ENCODE measurements around the gene CNTF.

Gene CNTF

DNA sequence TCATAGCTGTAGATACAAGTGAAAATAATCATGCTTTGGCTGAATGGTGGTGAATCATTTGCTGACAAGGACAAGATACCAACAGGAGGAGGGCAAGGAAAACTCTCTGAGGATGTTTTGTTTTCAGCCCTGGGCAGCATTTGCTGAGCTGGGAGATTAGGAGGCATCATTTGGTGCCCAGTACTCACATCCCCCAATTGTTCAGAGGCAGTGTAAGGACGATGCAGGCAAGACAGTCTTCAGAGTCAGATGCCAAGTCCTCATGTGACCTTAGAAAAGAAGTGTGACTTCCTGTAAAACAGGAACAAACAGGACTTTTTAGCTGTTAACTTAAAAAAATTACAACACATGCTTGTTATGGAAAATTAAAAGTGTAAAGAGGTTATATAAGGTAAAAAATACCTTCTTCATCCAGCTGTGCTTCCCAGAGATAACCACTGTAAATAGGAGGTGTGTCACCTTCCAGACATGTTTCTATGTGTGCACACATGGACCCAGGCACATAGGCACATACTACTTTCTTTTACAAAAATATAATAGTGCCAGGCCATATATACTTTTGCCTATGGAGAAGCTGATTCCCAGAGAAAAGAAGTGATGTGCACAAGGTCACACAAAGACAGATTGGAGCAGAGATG lies 18.0 kb downstream of the CNTF start:
- H3K9me3 ChIP-seq (ENCODE audit: control insufficient read depth, low read length), result no peaks in the 10 kb centered on the region
- H3K4me1 ChIP-seq (ENCODE audit: control insufficient read depth, insufficient read depth, low read length, poor library complexity, severe bottlenecking), result peaks cover 3% of the 10 kb centered on the region
- no peak overlapping the region for H3K4me3 ChIP-seq (ENCODE audit: insufficient read depth, low read depth, low read length, poor library complexity, severe bottlenecking)
- H3K27me3 ChIP-seq (replicated peaks; ENCODE audit: control insufficient read depth, insufficient read depth, low read length, poor library complexity, severe bottlenecking), result no peaks in the 10 kb centered on the region
- DNase-seq, result no peak
- no peak overlapping the region for H3K27ac ChIP-seq (ENCODE audit: insufficient read depth, low read length, poor library complexity, severe bottlenecking)
- no peaks in the 10 kb centered on the region for H3K36me3 ChIP-seq (ENCODE audit: control insufficient read depth, insufficient read depth, low read length)

GRCh38 chr11:58641341-58641740 lies 18.9 kb downstream of the CNTF start:
- H3K4me3 ChIP-seq (ENCODE audit: insufficient read depth, low read depth, low read length, poor library complexity, severe bottlenecking), result no peak overlapping the region
- no peak overlapping the region for H3K27ac ChIP-seq (ENCODE audit: insufficient read depth, low read length, poor library complexity, severe bottlenecking)
- H3K36me3 ChIP-seq (ENCODE audit: control insufficient read depth, insufficient read depth, low read length), result no peaks in the 10 kb centered on the region
- H3K9me3 ChIP-seq (ENCODE audit: control insufficient read depth, low read length), result no peaks in the 10 kb centered on the region
- no peaks in the 10 kb centered on the region for H3K27me3 ChIP-seq (replicated peaks; ENCODE audit: control insufficient read depth, insufficient read depth, low read length, poor library complexity, severe bottlenecking)
- H3K4me1 ChIP-seq (ENCODE audit: control insufficient read depth, insufficient read depth, low read length, poor library complexity, severe bottlenecking), result peaks cover 3% of the 10 kb centered on the region
- no peak for DNase-seq

DNA sequence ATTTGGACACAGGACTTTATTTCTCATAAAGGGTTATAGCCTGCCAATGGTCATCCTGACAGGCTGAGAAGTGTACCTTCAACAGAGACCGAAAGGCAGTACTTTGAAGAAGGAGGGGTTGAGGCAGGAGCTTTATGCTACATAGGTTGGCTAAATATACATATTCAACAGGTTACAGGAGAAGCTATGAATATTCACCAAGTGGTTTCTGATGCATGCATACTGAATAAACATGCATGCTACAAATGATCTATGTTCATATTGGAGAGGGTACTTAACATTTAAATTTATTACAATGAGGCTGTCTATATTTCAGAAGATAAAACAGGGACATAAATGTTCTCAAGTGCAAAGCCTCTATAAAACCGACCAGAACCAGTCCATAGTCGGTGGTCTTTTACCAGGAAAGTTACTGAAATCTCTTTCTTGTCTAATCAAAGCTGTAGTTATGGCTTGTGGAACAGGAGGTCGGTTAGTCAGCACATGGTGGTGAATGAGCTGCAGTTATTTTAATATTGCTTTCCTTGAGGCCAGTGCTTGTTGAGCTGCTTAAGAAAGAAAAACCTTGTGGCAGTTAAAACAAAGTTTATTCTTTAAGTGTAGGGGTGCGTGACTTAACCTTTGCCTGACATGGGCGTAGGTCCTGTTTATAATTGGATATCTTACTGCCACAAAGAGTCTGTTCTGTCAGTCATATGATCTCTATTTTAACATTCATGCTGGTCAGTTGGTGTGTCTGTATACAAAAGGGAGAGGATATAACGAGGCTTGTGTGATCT lies 19.5 kb downstream of the CNTF start:
- H3K27me3 ChIP-seq (replicated peaks; ENCODE audit: control insufficient read depth, insufficient read depth, low read length, poor library complexity, severe bottlenecking), result no peaks in the 10 kb centered on the region
- no peaks in the 10 kb centered on the region for H3K36me3 ChIP-seq (ENCODE audit: control insufficient read depth, insufficient read depth, low read length)
- no peaks in the 10 kb centered on the region for H3K9me3 ChIP-seq (ENCODE audit: control insufficient read depth, low read length)
- H3K4me3 ChIP-seq (ENCODE audit: insufficient read depth, low read depth, low read length, poor library complexity, severe bottlenecking), result no peak overlapping the region
- peaks cover 3% of the 10 kb centered on the region for H3K4me1 ChIP-seq (ENCODE audit: control insufficient read depth, insufficient read depth, low read length, poor library complexity, severe bottlenecking)
- H3K27ac ChIP-seq (ENCODE audit: insufficient read depth, low read length, poor library complexity, severe bottlenecking), result no peak overlapping the region
- DNase-seq, result no peak

GRCh38 chr11:58645854-58646253 lies 23.4 kb downstream of the CNTF start:
- Histone ChIP-seq H3K27ac (ENCODE audit: insufficient read depth, low read length, poor library complexity, severe bottlenecking) (no peak overlapping the region), H3K9me3 (ENCODE audit: control insufficient read depth, low read length) (no peaks in the 10 kb centered on the region), H3K4me3 (ENCODE audit: insufficient read depth, low read depth, low read length, poor library complexity, severe bottlenecking) (no peak overlapping the region), H3K36me3 (ENCODE audit: control insufficient read depth, insufficient read depth, low read length) (no peaks in the 10 kb centered on the region), H3K27me3 (replicated peaks; ENCODE audit: control insufficient read depth, insufficient read depth, low read length, poor library complexity, severe bottlenecking) (no peaks in the 10 kb centered on the region), H3K4me1 (ENCODE audit: control insufficient read depth, insufficient read depth, low read length, poor library complexity, severe bottlenecking) (no peaks in the 10 kb centered on the region)
- no peak for DNase-seq

DNA sequence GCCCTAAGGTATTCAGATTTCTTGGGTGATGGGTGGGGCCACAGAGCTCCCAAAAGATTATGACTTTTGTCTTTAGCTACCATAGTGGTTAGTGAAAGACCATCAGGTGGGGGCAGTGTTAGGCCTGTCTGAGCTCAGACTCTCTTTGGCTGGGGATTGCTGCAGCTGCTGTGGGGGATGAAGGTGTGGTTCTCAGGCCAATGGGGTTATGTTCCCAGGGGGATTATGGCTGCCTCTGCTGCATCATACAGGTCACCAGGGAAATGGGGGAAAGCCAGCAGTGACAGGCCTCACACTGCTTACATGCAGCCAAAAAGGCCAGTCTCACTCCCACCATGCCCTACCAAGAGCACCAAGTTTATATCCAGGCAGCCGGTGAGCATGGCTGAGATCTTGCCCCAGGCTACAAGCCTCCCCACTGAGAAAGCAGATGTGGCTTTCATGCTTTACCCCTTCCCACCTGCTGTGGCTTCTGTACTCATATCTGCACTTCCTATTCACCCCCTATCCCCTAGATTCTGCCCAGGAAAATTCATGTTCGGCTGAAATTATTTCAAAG lies 24.8 kb downstream of the CNTF start:
- no peak overlapping the region for H3K27ac ChIP-seq (ENCODE audit: insufficient read depth, low read length, poor library complexity, severe bottlenecking)
- H3K27me3 ChIP-seq (replicated peaks; ENCODE audit: control insufficient read depth, insufficient read depth, low read length, poor library complexity, severe bottlenecking), result no peaks in the 10 kb centered on the region
- H3K36me3 ChIP-seq (ENCODE audit: control insufficient read depth, insufficient read depth, low read length), result no peaks in the 10 kb centered on the region
- H3K4me1 ChIP-seq (ENCODE audit: control insufficient read depth, insufficient read depth, low read length, poor library complexity, severe bottlenecking), result no peaks in the 10 kb centered on the region
- no peak for DNase-seq
- no peak overlapping the region for H3K4me3 ChIP-seq (ENCODE audit: insufficient read depth, low read depth, low read length, poor library complexity, severe bottlenecking)
- H3K9me3 ChIP-seq (ENCODE audit: control insufficient read depth, low read length), result no peaks in the 10 kb centered on the region

DNA sequence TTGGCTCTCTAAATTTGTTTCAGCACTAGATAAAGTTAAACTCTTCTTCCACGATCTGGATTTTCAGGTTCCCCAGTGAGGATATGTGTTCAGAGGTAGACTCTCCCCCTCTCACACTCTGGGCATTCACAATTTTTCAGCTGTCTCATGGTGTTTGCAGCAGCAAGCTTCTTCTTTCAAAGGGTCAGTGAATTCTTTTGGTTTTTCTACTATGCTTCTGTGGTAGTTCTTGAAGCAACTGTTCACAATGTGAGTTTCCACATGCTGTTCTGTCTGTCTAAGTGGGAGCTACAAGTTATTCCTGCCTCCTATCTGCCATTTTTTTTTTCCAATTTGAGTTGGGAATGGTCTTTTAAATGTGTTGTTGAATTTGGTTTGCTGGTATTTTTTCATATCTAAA lies 25.4 kb downstream of the CNTF start:
- Histone ChIP-seq H3K4me1 (ENCODE audit: control insufficient read depth, insufficient read depth, low read length, poor library complexity, severe bottlenecking) (no peaks in the 10 kb centered on the region), H3K27ac (ENCODE audit: insufficient read depth, low read length, poor library complexity, severe bottlenecking) (no peak overlapping the region), H3K4me3 (ENCODE audit: insufficient read depth, low read depth, low read length, poor library complexity, severe bottlenecking) (no peak overlapping the region), H3K27me3 (replicated peaks; ENCODE audit: control insufficient read depth, insufficient read depth, low read length, poor library complexity, severe bottlenecking) (no peaks in the 10 kb centered on the region), H3K9me3 (ENCODE audit: control insufficient read depth, low read length) (no peaks in the 10 kb centered on the region), H3K36me3 (ENCODE audit: control insufficient read depth, insufficient read depth, low read length) (no peaks in the 10 kb centered on the region)
- no peak for DNase-seq

DNA sequence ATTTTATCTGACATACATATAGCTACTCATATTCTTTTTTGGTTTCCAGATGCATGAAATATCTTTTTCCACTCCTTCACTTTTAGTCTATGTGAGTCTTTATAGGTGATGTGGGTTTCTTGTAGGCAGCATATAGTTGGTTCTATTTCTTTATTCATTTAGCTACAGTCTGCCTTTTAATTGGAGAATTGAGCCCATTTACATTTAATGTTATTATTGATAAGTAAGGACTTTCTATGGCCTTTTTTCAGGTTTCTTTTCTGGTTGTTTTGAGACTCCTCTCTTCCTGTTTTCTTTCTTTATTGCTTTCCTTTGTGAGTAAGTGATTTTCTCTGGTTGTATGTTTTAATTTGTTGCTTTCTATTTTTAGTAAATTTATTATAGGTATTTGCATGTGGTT lies 27.2 kb downstream of the CNTF start:
- Histone ChIP-seq H3K4me1 (ENCODE audit: control insufficient read depth, insufficient read depth, low read length, poor library complexity, severe bottlenecking) (no peaks in the 10 kb centered on the region), H3K4me3 (ENCODE audit: insufficient read depth, low read depth, low read length, poor library complexity, severe bottlenecking) (no peak overlapping the region), H3K27ac (ENCODE audit: insufficient read depth, low read length, poor library complexity, severe bottlenecking) (no peak overlapping the region), H3K9me3 (ENCODE audit: control insufficient read depth, low read length) (no peaks in the 10 kb centered on the region), H3K36me3 (ENCODE audit: control insufficient read depth, insufficient read depth, low read length) (no peaks in the 10 kb centered on the region), H3K27me3 (replicated peaks; ENCODE audit: control insufficient read depth, insufficient read depth, low read length, poor library complexity, severe bottlenecking) (no peaks in the 10 kb centered on the region)
- DNase-seq, result no peak

DNA sequence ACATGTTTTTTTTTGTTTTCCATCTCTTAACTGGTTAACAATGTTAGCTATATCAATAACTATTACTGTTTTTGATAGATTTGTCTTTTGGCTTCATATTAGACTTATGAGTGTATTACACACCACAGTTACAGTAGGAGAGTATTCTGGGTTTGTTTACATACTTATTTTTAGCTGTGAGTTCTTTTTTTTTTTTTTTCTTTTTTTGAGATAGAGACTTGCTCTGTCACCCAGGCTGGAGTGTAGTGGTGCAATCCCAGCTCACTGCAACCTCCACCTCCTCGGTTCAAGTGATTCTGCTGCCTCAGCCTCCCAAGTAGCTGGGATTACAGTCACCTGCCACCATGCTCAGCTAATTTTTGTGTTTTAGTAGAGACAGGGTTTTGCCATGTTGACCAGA lies 28.0 kb downstream of the CNTF start:
- no peaks in the 10 kb centered on the region for H3K36me3 ChIP-seq (ENCODE audit: control insufficient read depth, insufficient read depth, low read length)
- no peaks in the 10 kb centered on the region for H3K9me3 ChIP-seq (ENCODE audit: control insufficient read depth, low read length)
- no peak overlapping the region for H3K27ac ChIP-seq (ENCODE audit: insufficient read depth, low read length, poor library complexity, severe bottlenecking)
- no peak for DNase-seq
- H3K27me3 ChIP-seq (replicated peaks; ENCODE audit: control insufficient read depth, insufficient read depth, low read length, poor library complexity, severe bottlenecking), result no peaks in the 10 kb centered on the region
- H3K4me3 ChIP-seq (ENCODE audit: insufficient read depth, low read depth, low read length, poor library complexity, severe bottlenecking), result no peak overlapping the region
- no peaks in the 10 kb centered on the region for H3K4me1 ChIP-seq (ENCODE audit: control insufficient read depth, insufficient read depth, low read length, poor library complexity, severe bottlenecking)

- Histone ChIP-seq H3K9me3 (ENCODE audit: control insufficient read depth, low read length) (no peaks in the 10 kb centered on the region), H3K27me3 (replicated peaks; ENCODE audit: control insufficient read depth, insufficient read depth, low read length, poor library complexity, severe bottlenecking) (no peaks in the 10 kb centered on the region), H3K4me3 (ENCODE audit: insufficient read depth, low read depth, low read length, poor library complexity, severe bottlenecking) (no peak overlapping the region), H3K36me3 (ENCODE audit: control insufficient read depth, insufficient read depth, low read length) (no peaks in the 10 kb centered on the region), H3K4me1 (ENCODE audit: control insufficient read depth, insufficient read depth, low read length, poor library complexity, severe bottlenecking) (no peaks in the 10 kb centered on the region), H3K27ac (ENCODE audit: insufficient read depth, low read length, poor library complexity, severe bottlenecking) (no peak overlapping the region)
- no peak for DNase-seq
Observed at GRCh38 chr11:58652726-58653280, 30.3 kb downstream of the CNTF start.

All from effector memory CD4-positive, alpha-beta T cell (primary cell).